ENCODE measurements around the gene PPIL1.

Gene PPIL1

DNA sequence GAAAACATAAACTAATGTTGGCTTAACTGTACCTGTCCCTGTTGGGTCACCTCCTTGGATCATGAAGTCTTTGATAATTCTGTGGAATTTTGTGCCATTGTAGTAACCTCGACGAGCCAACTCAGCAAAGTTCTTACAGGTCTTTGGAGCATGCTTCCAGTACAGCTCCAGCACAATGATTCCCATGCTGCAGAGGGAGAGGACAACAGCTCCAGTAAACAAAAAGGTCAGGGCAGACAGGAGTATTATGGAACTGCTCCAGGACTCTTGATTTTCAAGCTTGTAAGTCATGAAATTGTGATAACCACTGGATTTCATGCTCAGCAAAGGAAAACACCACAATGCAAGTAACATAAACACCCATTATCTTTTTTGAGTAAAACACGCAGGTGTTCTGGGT lies 2.9 kb downstream of the PPIL1 start:
- H3K9me3 Mint-ChIP-seq = no peaks in the 10 kb centered on the region
- H3K4me1 Mint-ChIP-seq = peaks cover 65% of the 10 kb centered on the region
- H3K4me3 Mint-ChIP-seq = no peak overlapping the region

GRCh38 chr6:36867471-36868224 lies 7.0 kb downstream of the PPIL1 start:
- H3K4me1 Mint-ChIP-seq = peaks cover 76% of the 10 kb centered on the region
- peaks cover 37% of the 10 kb centered on the region for H3K36me3 Mint-ChIP-seq
- H3K9me3 Mint-ChIP-seq = no peaks in the 10 kb centered on the region
- peak overlapping the region; percentile 53 for H3K4me3 Mint-ChIP-seq
- H3K27me3 Mint-ChIP-seq = no peaks in the 10 kb centered on the region
- no peak overlapping the region for H3K27ac Mint-ChIP-seq

More for the DNA sequence above, 2.9 kb downstream of the PPIL1 start:
- peaks cover 21% of the 10 kb centered on the region for H3K36me3 Mint-ChIP-seq
- no peaks in the 10 kb centered on the region for H3K27me3 Mint-ChIP-seq
- no peak overlapping the region for H3K27ac Mint-ChIP-seq

GRCh38 chr6:36865835-36866234 lies 8.8 kb downstream of the PPIL1 start:
- H3K27me3 Mint-ChIP-seq = no peaks in the 10 kb centered on the region
- H3K27ac Mint-ChIP-seq = peak overlapping the region; percentile 52
- H3K36me3 Mint-ChIP-seq = peaks cover 30% of the 10 kb centered on the region
- H3K9me3 Mint-ChIP-seq = no peaks in the 10 kb centered on the region
- peaks cover 65% of the 10 kb centered on the region for H3K4me1 Mint-ChIP-seq
- peak overlapping the region; percentile 11 for H3K4me3 Mint-ChIP-seq

- Mint-ChIP-seq H3K4me3 (no peak overlapping the region), H3K27ac (no peak overlapping the region), H3K4me1 (peaks cover 50% of the 10 kb centered on the region)
Measured at GRCh38 chr6:36863670-36864540, 10.7 kb downstream of the PPIL1 start.

DNA sequence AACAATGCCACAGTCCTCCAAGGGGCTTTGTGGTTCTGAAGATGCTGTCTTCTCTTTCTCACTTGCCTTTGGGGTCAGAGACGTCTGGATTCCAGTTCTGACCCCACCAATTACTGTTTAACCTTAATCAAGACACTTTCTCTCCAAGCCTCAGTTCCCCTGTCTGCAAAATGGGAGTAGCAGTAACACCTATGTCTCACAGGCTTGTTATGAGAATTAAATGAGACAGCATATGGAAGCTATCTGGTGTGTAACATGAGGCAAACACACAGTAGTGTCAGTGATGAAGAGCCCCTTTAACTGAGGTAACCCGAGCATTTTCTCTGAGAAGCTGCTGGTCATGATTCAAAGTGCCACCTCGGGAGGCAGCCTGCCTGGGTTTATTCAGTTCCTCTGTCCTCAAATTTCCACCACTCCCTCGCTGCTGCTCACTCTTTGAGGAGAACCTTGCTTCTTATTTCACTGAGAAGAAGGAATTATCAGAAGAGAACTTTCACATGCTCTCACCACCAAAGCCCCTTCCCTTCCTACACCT lies 11.7 kb downstream of the PPIL1 start:
- no peaks in the 10 kb centered on the region for H3K9me3 Mint-ChIP-seq
- H3K27me3 Mint-ChIP-seq = no peaks in the 10 kb centered on the region
- peaks cover 42% of the 10 kb centered on the region for H3K4me1 Mint-ChIP-seq
- H3K27ac Mint-ChIP-seq = no peak overlapping the region
- H3K4me3 Mint-ChIP-seq = no peak overlapping the region
- H3K36me3 Mint-ChIP-seq = peaks cover 22% of the 10 kb centered on the region

More at GRCh38 chr6:36863670-36864540, 10.7 kb downstream of the PPIL1 start:
- H3K27me3 Mint-ChIP-seq = no peaks in the 10 kb centered on the region
- no peaks in the 10 kb centered on the region for H3K9me3 Mint-ChIP-seq
- H3K36me3 Mint-ChIP-seq = peaks cover 25% of the 10 kb centered on the region

DNA sequence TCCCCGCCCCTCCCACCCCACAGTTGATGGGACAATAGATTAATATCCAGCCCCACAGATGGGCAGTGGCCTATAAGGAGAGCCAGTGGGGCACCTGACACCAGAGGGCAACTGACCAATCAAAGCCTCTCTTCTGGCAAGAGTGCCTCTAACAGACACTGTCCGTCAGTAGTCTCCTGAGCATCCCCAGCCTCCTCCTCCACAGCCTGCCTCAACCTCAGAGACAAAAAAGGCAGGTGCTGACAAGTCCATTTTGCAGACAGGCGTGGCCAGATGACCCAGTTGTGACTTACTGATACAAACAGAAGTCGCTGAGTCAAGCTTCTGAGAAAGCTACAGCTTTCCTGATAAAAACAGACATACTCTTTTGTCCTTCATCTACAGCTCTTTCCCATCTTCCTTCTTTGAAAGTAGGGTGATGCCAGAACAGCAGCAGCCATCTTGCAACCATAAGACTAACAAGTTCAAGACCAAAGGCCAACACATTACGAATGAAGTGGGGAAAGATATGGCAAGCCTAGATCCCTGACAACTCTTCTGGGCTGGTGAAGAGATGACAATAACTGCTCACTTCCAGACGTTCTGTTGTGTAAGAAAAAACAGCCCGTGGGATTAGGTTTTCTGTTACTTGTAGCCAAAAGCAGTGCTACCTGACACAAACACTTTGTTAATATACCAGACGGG lies 12.3 kb downstream of the PPIL1 start:
- H3K9me3 Mint-ChIP-seq = no peaks in the 10 kb centered on the region
- no peak overlapping the region for H3K4me3 Mint-ChIP-seq
- H3K27ac Mint-ChIP-seq = no peak overlapping the region
- peaks cover 18% of the 10 kb centered on the region for H3K36me3 Mint-ChIP-seq
- H3K27me3 Mint-ChIP-seq = no peaks in the 10 kb centered on the region
- H3K4me1 Mint-ChIP-seq = peaks cover 36% of the 10 kb centered on the region

- Mint-ChIP-seq H3K9me3 (no peaks in the 10 kb centered on the region), H3K4me3 (no peak overlapping the region), H3K4me1 (peaks cover 16% of the 10 kb centered on the region), H3K27me3 (no peaks in the 10 kb centered on the region), H3K36me3 (peaks cover 18% of the 10 kb centered on the region), H3K27ac (no peak overlapping the region)
Measured at GRCh38 chr6:36860126-36860525, 14.5 kb downstream of the PPIL1 start.

DNA sequence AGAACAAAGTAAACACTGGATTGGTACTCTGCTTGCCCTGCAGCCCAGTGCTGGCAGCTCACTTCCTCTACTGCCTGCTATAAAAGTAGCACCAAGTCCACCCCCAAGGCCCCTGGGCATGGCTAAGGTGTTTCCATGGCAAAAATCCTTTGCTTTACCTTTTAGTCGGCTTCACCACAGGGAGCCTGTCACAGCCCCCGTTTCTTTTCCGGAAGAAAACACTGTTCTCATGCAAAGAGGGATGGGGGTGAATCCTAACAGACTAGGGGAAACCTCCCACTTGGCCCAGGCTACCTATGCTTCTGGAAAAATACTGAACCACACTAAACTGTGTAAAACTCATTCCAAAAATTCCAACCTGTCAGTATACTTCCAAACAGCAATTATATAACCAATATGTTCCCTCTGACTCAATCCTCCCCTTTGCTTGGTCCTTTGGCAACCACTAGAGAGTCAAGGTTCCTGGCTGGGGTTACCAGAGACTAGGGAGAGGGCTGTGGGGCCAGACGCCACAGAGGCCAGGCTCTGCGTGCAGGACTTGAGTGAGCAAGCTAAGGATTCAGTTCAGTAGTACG lies 16.1 kb downstream of the PPIL1 start:
- H3K4me1 Mint-ChIP-seq = peaks cover 4% of the 10 kb centered on the region
- no peak overlapping the region for H3K4me3 Mint-ChIP-seq
- peaks cover 19% of the 10 kb centered on the region for H3K36me3 Mint-ChIP-seq
- no peaks in the 10 kb centered on the region for H3K27me3 Mint-ChIP-seq
- no peaks in the 10 kb centered on the region for H3K9me3 Mint-ChIP-seq
- H3K27ac Mint-ChIP-seq = no peak overlapping the region

- no peaks in the 10 kb centered on the region for H3K27me3 Mint-ChIP-seq
- no peaks in the 10 kb centered on the region for H3K9me3 Mint-ChIP-seq
- H3K4me1 Mint-ChIP-seq = no peaks in the 10 kb centered on the region
- no peak overlapping the region for H3K4me3 Mint-ChIP-seq
- H3K27ac Mint-ChIP-seq = no peak overlapping the region
- H3K36me3 Mint-ChIP-seq = peaks cover 22% of the 10 kb centered on the region
Measured at GRCh38 chr6:36857325-36857724, 17.3 kb downstream of the PPIL1 start.

DNA sequence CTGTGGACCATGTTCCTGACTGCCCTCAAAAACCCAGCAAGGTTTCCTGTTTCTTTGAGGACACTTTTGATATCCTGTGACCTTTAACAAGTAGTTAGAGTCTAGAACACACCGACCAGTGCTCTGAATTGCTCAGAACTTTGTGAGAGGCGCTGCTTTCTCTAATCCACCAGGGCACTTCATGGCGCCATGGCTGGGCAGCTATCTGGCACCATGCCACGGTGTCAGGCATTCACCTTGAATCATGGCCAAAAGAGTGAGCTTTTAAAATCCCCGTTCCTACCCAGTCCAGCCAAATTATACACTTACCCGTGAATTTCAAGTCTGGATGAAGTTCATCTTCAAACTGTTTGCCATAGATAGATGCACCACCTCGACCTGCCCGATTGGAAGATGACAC lies 18.3 kb downstream of the PPIL1 start:
- H3K27me3 Mint-ChIP-seq = no peaks in the 10 kb centered on the region
- H3K27ac Mint-ChIP-seq = no peak overlapping the region
- no peak overlapping the region for H3K4me3 Mint-ChIP-seq

GRCh38 chr6:36855750-36856149 lies 18.9 kb downstream of the PPIL1 start:
- Mint-ChIP-seq H3K27ac (no peak overlapping the region), H3K4me1 (no peaks in the 10 kb centered on the region), H3K36me3 (peaks cover 29% of the 10 kb centered on the region), H3K27me3 (no peaks in the 10 kb centered on the region), H3K9me3 (no peaks in the 10 kb centered on the region), H3K4me3 (no peak overlapping the region)

More for the DNA sequence above, 18.3 kb downstream of the PPIL1 start:
- H3K9me3 Mint-ChIP-seq = no peaks in the 10 kb centered on the region
- H3K4me1 Mint-ChIP-seq = no peaks in the 10 kb centered on the region
- peaks cover 25% of the 10 kb centered on the region for H3K36me3 Mint-ChIP-seq

DNA sequence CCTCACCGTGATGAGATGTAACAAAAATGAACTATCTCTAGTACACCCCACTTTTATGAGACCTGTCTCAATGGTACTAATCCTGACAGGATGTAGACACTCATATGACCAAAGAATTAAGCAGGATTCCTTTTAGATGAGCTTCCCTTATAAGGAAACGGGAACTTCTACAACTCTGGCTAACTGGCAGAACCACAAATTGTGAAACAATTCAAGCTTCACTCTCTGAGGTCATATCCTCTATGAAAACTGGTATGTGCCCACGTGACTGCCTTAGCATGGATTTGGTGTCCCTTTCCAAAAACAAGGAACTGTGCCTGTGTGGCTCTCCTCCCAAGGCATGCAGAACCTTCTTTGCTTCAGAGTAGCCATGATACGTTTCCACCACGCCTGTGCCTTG lies 21.3 kb downstream of the PPIL1 start:
- H3K27me3 Mint-ChIP-seq = no peaks in the 10 kb centered on the region
- H3K27ac Mint-ChIP-seq = no peak overlapping the region
- peaks cover 39% of the 10 kb centered on the region for H3K36me3 Mint-ChIP-seq
- no peak overlapping the region for H3K4me3 Mint-ChIP-seq
- H3K9me3 Mint-ChIP-seq = no peaks in the 10 kb centered on the region
- H3K4me1 Mint-ChIP-seq = no peaks in the 10 kb centered on the region

GRCh38 chr6:36852481-36853147 lies 22.0 kb downstream of the PPIL1 start:
- Mint-ChIP-seq H3K27me3 (no peaks in the 10 kb centered on the region), H3K4me3 (no peak overlapping the region), H3K4me1 (no peaks in the 10 kb centered on the region), H3K27ac (no peak overlapping the region), H3K36me3 (peaks cover 39% of the 10 kb centered on the region), H3K9me3 (no peaks in the 10 kb centered on the region)

DNA sequence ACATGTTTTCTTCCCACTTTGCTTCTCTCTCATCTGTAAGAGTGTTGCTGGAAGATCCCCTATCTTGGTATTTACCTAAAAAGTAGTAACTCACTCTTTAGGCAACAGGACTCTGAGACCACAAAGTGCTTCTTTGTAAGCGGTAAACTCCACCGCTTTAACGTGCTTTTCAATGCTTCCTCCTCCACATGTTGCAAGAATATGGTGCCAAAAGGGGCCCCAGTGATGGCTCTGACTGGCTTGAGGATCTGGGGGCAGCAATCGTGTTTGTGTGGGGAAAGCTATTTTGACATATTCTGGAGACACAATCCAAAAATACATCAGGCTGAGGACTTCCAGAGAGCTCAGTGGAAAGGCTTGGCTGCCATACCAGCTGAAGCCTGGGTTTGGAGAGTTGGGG lies 23.0 kb downstream of the PPIL1 start:
- H3K9me3 Mint-ChIP-seq = no peaks in the 10 kb centered on the region
- no peak overlapping the region for H3K4me3 Mint-ChIP-seq
- no peaks in the 10 kb centered on the region for H3K27me3 Mint-ChIP-seq
- H3K27ac Mint-ChIP-seq = no peak overlapping the region
- no peaks in the 10 kb centered on the region for H3K4me1 Mint-ChIP-seq
- H3K36me3 Mint-ChIP-seq = peaks cover 37% of the 10 kb centered on the region

DNA sequence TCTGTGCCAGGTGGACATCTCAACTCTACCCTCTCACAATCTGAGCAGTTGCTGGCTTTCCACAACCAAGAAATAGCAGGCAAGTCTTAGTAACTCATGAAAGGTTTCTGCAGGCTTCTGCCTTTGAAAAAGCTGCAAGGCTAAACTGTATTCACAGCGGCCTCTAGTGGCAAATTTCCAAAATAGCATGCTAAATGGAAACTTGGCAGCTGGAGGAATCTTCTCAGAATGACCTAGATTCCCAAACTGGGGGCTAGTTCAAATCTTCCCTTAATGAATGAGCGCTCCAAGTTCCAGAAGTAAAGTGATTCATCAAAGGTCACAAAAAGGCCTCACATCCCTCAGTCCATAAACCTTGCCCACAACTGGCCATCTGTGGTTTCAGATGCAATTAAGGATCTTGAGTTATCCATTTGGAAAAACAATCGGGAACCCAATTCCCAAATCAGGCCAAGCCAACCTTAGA lies 23.4 kb downstream of the PPIL1 start:
- H3K27ac Mint-ChIP-seq = no peak overlapping the region
- no peaks in the 10 kb centered on the region for H3K4me1 Mint-ChIP-seq
- no peaks in the 10 kb centered on the region for H3K27me3 Mint-ChIP-seq
- H3K4me3 Mint-ChIP-seq = no peak overlapping the region
- peaks cover 34% of the 10 kb centered on the region for H3K36me3 Mint-ChIP-seq
- H3K9me3 Mint-ChIP-seq = no peaks in the 10 kb centered on the region
